ENCODE data around the gene RSRC1.
"Not testable (repeated sequence)": the region's sequence is repeated elsewhere in the genome, so short reads cannot be mapped to it uniquely, and the experiment has no call there.

Gene RSRC1

GRCh38 chr3:158128755-158129154, 18.9 kb downstream of the RSRC1 start:
- DNase-seq, result no peak

DNA sequence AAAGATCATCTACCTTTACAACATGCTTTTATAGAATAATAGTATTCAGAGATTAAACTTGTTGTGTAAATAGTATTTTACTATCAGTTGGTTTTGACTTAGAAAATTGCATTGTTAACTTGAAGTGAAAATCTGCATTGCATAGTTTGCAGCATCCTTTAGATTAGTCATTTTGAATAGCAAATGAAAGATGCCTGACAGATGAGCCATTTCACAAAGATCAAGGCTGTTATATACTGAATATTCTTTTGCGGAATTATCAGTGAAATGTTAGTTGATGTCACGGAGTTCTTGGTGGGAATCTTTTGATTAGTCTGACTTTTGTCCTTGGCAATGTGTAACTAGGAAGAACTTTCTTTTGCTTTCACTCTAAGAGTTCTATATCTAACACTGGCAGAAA, 24.5 kb downstream of the RSRC1 start:
- DNase-seq, result peak; percentile 13

GRCh38 chr3:158140396-158140795, 30.5 kb downstream of the RSRC1 start:
- no peak for DNase-seq

- DNase-seq, result no peak
These were observed 38.3 kb downstream of the RSRC1 start for GRCh38 chr3:158148218-158148617.

- peak; percentile 63 for DNase-seq
These were observed 42.3 kb downstream of the RSRC1 start for GRCh38 chr3:158152186-158152585.

DNA sequence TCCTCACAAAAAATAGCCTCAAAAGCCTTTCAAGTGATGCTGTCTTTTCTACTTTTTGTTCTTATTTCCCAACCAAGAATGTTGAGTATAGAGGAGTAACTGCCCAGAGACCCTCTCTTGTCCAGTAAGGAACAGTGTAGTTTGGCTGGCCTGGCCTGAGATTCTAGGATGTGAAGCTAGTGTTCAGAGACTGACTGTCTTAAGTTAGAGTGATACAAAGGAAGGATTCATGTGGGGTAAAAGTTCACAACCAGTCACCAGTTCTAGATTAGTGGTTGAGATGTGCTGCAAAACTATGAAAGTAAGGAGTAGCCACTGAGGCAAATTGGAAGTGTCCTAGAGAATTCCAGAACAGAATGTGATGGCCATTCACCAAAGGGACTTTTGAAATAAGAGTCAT, 49.1 kb downstream of the RSRC1 start:
- no peak for DNase-seq

GRCh38 chr3:158159714-158160113, 49.8 kb downstream of the RSRC1 start:
- no peak for DNase-seq

- peak; percentile 89 for DNase-seq
These were observed 51.1 kb downstream of the RSRC1 start for GRCh38 chr3:158160958-158161357.

- DNase-seq, result no peak
These were observed 55.3 kb downstream of the RSRC1 start for GRCh38 chr3:158165141-158165655.

- DNase-seq, result peak; percentile 34
These were observed 55.8 kb downstream of the RSRC1 start for GRCh38 chr3:158165730-158166129.

DNA sequence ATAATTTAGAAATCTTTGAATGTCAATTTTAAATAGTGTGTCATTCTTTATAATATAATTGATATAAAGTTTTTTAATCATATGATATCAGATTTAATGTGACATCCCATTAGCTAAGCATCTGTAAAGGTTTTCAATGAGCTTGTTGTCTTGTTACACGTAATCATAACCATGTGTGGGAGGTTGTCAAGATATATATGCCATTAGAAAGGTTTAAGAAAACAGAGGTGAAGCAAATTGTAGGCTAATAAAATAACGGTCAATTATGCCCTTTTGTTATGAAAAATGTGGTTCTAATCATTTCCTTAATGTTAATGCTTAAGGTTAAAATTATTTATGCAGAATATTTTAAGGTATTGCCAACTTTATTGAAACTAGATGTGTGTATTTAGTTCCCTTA, 56.3 kb downstream of the RSRC1 start:
- DNase-seq, result no peak

DNA sequence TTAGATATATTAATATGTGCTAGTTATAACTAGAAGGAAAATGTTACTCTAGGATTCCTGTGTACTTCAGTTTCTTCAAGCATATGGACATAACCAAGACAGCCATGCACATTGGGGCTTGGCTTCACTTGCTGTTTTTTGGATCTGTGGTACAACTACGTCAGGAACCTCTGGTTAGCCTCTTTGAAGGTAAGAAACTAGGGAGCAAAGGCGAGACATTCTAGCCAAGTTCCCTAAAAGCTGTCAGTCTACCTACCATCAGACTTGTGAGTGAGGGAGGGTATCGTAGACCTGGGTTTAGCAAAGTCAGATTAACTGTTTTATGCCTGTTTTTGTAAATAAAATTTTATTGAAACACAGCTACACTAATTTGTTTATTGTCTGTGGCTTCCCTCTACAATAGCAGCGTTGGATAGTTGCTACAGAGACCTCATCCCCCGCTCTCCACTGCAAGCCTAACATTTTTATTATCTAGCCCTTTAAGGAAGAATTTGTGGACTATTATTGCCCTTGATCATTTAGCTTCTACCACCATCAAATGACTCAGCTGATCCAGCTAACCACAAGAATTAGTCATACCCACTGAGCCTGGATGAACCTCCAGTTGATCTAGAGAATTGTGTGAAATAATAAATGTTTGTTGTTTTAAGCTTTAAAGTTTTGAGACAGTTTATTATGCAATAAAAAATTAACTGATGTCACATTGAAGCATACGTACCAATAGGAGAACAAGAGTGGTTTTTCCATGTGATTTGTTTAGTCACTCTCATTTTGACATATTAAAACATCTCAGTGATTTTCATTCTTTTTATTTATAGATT, 58.1 kb downstream of the RSRC1 start:
- peak; percentile 98 for DNase-seq

DNA sequence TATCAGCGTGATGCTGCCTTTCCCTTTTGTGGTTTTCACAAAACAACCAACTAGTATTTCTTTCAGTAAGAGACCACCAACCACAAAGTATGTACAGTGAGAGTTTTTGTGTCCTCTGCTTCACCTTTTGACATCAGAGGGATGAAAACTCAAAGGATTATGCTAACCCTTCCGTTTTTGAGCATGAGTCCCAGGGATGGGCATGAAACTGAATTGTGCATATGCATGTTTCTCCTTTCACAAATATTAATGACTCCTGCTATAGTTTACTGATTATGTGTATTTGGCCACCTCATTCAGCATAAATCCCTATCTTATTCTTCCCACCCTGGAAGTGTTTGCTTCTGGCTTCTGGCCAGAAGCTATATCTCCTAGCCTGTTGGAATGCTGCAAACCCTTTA, 59.2 kb downstream of the RSRC1 start:
- peak; percentile 47 for DNase-seq

DNA sequence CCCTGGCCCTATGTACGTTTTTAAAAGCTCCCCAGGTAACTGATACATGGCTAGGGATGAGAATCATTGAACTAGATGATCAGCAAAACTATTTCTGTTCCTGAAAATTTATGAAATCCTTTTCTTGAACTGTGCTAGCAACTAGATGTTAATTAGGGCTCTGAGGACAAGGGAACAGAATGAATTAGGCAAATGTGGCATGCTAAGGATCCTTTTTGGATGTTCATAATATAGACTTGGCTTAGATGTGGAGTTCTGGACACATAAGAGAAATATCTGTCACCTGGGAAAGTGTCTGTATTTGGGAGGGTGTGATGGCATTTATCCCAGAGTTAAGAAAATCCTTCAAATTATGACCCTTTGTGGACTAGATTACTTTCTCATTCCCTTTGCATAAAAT, 71.2 kb downstream of the RSRC1 start:
- no peak for DNase-seq

DNA sequence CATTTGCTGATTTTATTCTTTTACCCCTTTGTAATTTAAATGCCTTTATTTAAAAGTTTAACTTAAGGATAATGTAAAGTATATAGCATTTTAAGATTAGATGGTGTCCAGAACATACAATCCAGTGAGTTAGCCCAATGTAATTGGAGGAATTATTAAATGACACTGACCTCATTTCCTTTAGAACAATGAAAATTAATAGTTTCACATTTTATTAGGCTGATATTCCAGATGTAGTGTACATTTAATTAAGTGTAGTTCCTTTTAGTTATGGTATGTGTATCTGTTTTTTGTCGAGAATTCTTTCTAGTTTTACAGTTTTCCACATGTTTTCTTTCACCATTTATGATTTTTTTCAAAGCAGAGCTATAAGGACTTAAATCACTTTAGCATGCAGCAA, 75.8 kb downstream of the RSRC1 start:
- no peak for DNase-seq

GRCh38 chr3:158200955-158201354, 91.1 kb downstream of the RSRC1 start:
- DNase-seq, result no peak

- DNase-seq, result no peak
These were observed 95.4 kb downstream of the RSRC1 start for GRCh38 chr3:158205324-158205723.

- DNase-seq, result no peak
These were observed 96.1 kb downstream of the RSRC1 start for GRCh38 chr3:158205994-158206393.

DNA sequence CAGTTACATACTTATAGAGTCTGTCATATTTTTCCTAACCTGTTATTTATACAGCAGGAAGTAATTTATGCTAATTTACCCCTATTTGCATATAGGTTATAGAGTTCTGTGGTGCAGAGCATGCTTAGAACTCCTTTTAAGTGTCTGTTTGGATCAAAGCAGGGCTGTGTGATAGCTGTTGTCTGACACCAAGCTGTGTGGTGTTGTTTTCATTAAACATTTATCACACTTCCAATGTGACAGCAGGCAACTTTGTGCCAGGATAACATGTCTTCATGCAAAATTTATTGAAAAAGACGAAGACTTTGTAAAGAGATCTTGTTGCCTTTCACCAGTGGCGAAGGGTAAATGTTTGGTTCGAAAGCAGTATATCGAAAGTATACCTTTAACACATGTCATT, 100.2 kb downstream of the RSRC1 start:
- no peak for DNase-seq

- DNase-seq, result no peak
These were observed 103.6 kb downstream of the RSRC1 start for GRCh38 chr3:158213461-158213860.

DNA sequence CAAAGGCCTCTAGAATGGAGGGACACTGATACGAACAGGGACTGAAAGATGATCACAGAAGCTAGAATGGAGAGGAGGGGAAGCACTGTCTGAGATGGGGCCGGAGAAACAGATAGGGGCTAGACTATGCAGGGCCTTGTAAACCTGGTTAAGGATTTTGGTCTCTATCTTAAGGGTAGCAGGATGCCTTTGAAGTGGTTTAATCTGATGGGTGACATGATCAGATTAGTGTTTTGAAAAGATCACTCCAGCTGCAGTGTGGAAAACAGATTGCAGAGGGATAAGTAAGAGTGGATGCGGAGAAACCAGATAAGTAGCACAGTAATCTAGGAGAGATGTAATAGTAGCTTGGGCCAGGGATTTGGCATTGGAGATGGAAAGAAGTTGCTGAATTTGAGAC, 108.1 kb downstream of the RSRC1 start:
- no peak for DNase-seq

GRCh38 chr3:158220575-158220974, 110.7 kb downstream of the RSRC1 start:
- DNase-seq, result no peak

DNA sequence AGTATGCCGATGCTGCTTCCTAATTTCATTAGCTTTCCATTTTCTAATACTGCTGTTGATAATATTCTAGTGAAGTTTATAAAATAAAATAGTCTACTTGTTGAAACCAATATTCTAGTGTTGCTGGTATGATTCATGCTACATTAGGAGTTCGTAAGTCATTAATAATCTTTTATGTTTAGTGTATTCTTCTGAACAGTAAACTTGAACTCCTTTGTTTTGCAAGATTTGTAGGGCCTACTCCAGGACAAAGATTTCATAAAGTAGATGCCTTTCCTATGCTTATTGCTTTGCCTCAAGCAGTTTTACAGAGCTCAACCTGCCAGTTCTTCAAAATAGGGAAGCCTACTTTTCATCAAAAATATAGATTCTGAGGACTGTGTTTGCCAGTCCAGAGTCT, 111.5 kb downstream of the RSRC1 start:
- no peak for DNase-seq

GRCh38 chr3:158226429-158226828, 116.5 kb downstream of the RSRC1 start:
- DNase-seq, result no peak

- not testable (repeated sequence) for DNase-seq
These were observed 119.1 kb downstream of the RSRC1 start for GRCh38 chr3:158228942-158229341.

Measured in fibroblast of skin of back (primary cell).